Upper lobe of left lung (tissue), 6 donors: Measurements from ENCODE around the gene RNF123. TPM values are rescaled to one million over a fixed set of nuclear protein-coding genes. Genes with fewer than 3 reads are reported as not detected.

ENCODE experiments used
- ATAC-seq, 2 donors: fragments of 200-7000 bp; cut with Tn5 transposase; one replicate each; pipeline ENCODE4 v1.9.1; 2022; ENCODE audit warnings: mild to moderate bottlenecking in 2 of 2, moderate library complexity in 2 of 2; ENCODE audit not compliant: low FRiP score in 2 of 2
- DNase-seq, 2 donors: peaks; one replicate each; pipeline ENCODE4 v3.0.0-alpha.2; 2019 to 2020
- H3K27ac ChIP-seq, 4 donors: fragments of 200-600 bp; sonication (generic); one replicate each; pipeline ENCODE4 v1.5.1; 2016 to 2019
- H3K27me3 ChIP-seq, 4 donors: fragments of 200-600 bp; sonication (generic); one replicate each; pipeline ENCODE4 v1.5.1; 2017 to 2019
- H3K36me3 ChIP-seq, 4 donors: fragments of 200-600 bp; sonication (generic); one replicate each; pipeline ENCODE4 v1.5.1; 2016 to 2019
- H3K4me1 ChIP-seq, 4 donors: fragments of 200-600 bp; sonication (generic); one replicate each; pipeline ENCODE4 v1.5.1; 2018 to 2019
- H3K4me3 ChIP-seq, 4 donors: fragments of 200-600 bp; sonication (generic); one replicate each; pipeline ENCODE4 v1.5.1; 2017 to 2019; ENCODE audit warnings: mild to moderate bottlenecking in 2 of 4, moderate library complexity in 1 of 4
- H3K9me3 ChIP-seq, 4 donors: fragments of 200-600 bp; sonication (generic); one replicate each; pipeline ENCODE4 v1.5.1; 2018 to 2019
- CTCF ChIP-seq, 6 experiments: fragments of 450-650 bp in 4 of 6; fragments of 200-600 bp in 2 of 6; sonication (generic) in 2 of 6; IDR thresholded peaks; one replicate each; pipeline ENCODE4 v1.5.1; 2016 to 2019; ENCODE audit warnings: antibody characterized with exemption in 6 of 6
- EP300 ChIP-seq, 4 donors: sonication (generic); formaldehyde crosslinking; IDR thresholded peaks; one replicate each; pipeline ENCODE4 v1.5.1; 2017; ENCODE audit warnings: antibody characterized with exemption in 4 of 4, control low read depth in 2 of 4
- POLR2A ChIP-seq, 4 donors: fragments of 450-650 bp; IDR thresholded peaks; one replicate each; pipeline ENCODE4 v1.5.1; 2016 to 2017; ENCODE audit warnings: antibody characterized with exemption in 4 of 4, mild to moderate bottlenecking in 2 of 4
- POLR2AphosphoS5 ChIP-seq, 2 donors: sonication (generic); formaldehyde crosslinking; IDR thresholded peaks; one replicate each; pipeline ENCODE4 v1.5.1; 2017; ENCODE audit warnings: antibody characterized with exemption in 2 of 2
- WGBS, 2 donors: methylation state at CpG; one replicate each; pipeline ENCODE4 v1.1.5; 2017 to 2018; 5-methylcytosine and 5-hydroxymethylcytosine counted together
- total RNA-seq, 6 donors: library from RNA; depleted of rRNA in 4 of 6; stranded (reverse); fragments of >200 nt in 4 of 6; gene quantifications; one replicate each; pipeline versions ENCODE4 v1.1.0 to v1.2.1, GENCODE V29; 2016 to 2021
- donor health status: DM: no; HTN: no; CAD: no; lungs with moderate emphysema.
- donor health status: DM: no; HTN: yes; CAD: no; lungs with severe emphysema.

The RNF123 gene
- total RNA-seq, 6 donors from 2014 or later = 14.2 to 71.2 (median 42.2) TPM

- WGBS, 2 donors = 92 to 94% methylated on average over 10 to 24 of the region's 25 CpGs
Measured at GRCh38 chr3:49713336-49714105, 24.2 kb downstream of the RNF123 start.

GRCh38 chr3:49714728-49715550, 25.6 kb downstream of the RNF123 start:
- H3K27ac ChIP-seq = no peak overlapping the region
- peaks cover 10 to 22% (median 14%) of the 10 kb centered on the region in 4 donors for H3K4me1 ChIP-seq
- no peaks in the 10 kb centered on the region for H3K9me3 ChIP-seq
- H3K36me3 ChIP-seq = peaks cover 4 to 26% (median 10%) of the 10 kb centered on the region in 4 donors
- no peaks in the 10 kb centered on the region for H3K27me3 ChIP-seq
- TF ChIP-seq POLR2AphosphoS5 (IDR thresholded peaks at IDR 0.05) (no peak), CTCF (IDR thresholded peaks at IDR 0.05) (no peak), EP300 (IDR thresholded peaks at IDR 0.05) (no peak), POLR2A (IDR thresholded peaks at IDR 0.05) (no peak)
- H3K4me3 ChIP-seq = no peak overlapping the region
- WGBS, 2 donors = 78 to 90% methylated on average over 4 to 13 of the region's 13 CpGs
- peak in 1 of 2 donors; percentile 60 for DNase-seq
- ATAC-seq = no peak

More at GRCh38 chr3:49713336-49714105, 24.2 kb downstream of the RNF123 start:
- Histone ChIP-seq H3K4me1 (peaks cover under 1 to 8% (median 2%) of the 10 kb centered on the region in 4 donors), H3K4me3 (no peak overlapping the region), H3K27ac (no peak overlapping the region), H3K9me3 (no peaks in the 10 kb centered on the region), H3K36me3 (peaks cover 4 to 27% (median 10%) of the 10 kb centered on the region in 4 donors), H3K27me3 (no peaks in the 10 kb centered on the region)
- TF ChIP-seq EP300 (IDR thresholded peaks at IDR 0.05) = no peak
- no peak for TF ChIP-seq CTCF (IDR thresholded peaks at IDR 0.05)
- TF ChIP-seq POLR2AphosphoS5 (IDR thresholded peaks at IDR 0.05) = no peak
- no peak for TF ChIP-seq POLR2A (IDR thresholded peaks at IDR 0.05)
- DNase-seq (peak in 1 of 2 donors; percentile 58), ATAC-seq (no peak)

- H3K27me3 ChIP-seq = no peaks in the 10 kb centered on the region
- TF ChIP-seq CTCF (IDR thresholded peaks at IDR 0.05) (no peak), POLR2AphosphoS5 (IDR thresholded peaks at IDR 0.05) (no peak), POLR2A (IDR thresholded peaks at IDR 0.05) (no peak), EP300 (IDR thresholded peaks at IDR 0.05) (no peak)
- WGBS, 2 donors = 92 to 100% methylated on average over 1 to 13 of the region's 13 CpGs
- no peak overlapping the region for H3K4me3 ChIP-seq
- ATAC-seq = no peak
- H3K36me3 ChIP-seq = peaks cover 4 to 30% (median 10%) of the 10 kb centered on the region in 4 donors
- no peaks in the 10 kb centered on the region for H3K9me3 ChIP-seq
- H3K4me1 ChIP-seq = peaks cover 11 to 25% (median 16%) of the 10 kb centered on the region in 4 donors
- H3K27ac ChIP-seq = no peak overlapping the region
- DNase-seq = peak in 1 of 2 donors; percentile 46
Measured at GRCh38 chr3:49715611-49716121, 26.3 kb downstream of the RNF123 start.

GRCh38 chr3:49716169-49716568, 26.8 kb downstream of the RNF123 start:
- TF ChIP-seq POLR2AphosphoS5 (IDR thresholded peaks at IDR 0.05) = no peak
- no peak for TF ChIP-seq EP300 (IDR thresholded peaks at IDR 0.05)
- no peak for TF ChIP-seq CTCF (IDR thresholded peaks at IDR 0.05)
- peaks cover 11 to 29% (median 16%) of the 10 kb centered on the region in 4 donors for H3K4me1 ChIP-seq
- ATAC-seq = no peak
- H3K27me3 ChIP-seq = no peaks in the 10 kb centered on the region
- H3K9me3 ChIP-seq = no peaks in the 10 kb centered on the region
- WGBS, 2 donors = 90 to 91% methylated on average over 2 to 7 of the region's 7 CpGs
- H3K36me3 ChIP-seq = peaks cover 4 to 34% (median 12%) of the 10 kb centered on the region in 4 donors
- DNase-seq = peak in 1 of 2 donors; percentile 29
- H3K4me3 ChIP-seq = no peak overlapping the region
- H3K27ac ChIP-seq = no peak overlapping the region
